Liver (tissue), 9 donors: ENCODE measurements around the gene PALM2AKAP2. TPM values are rescaled to one million over a fixed set of nuclear protein-coding genes. Genes with fewer than 3 reads are reported as not detected.

ENCODE experiments used
- DNase-seq: peaks from one replicate; pipeline ENCODE4 v3.0.0-alpha.2; 2017; ENCODE audit warnings: low spot score
- H3K27ac ChIP-seq, 2 donors: one replicate each; pipeline ENCODE4 v1.7.0; 2013; ENCODE audit warnings: inconsistent platforms in 2 of 2, low read length in 2 of 2, control low read depth in 1 of 2, low read depth in 1 of 2, mild to moderate bottlenecking in 1 of 2
- H3K27me3 ChIP-seq, 4 donors: one replicate each; pipeline versions ENCODE4 v1.6.1 to v1.7.0; 2013; ENCODE audit warnings: low read length in 3 of 4, inconsistent platforms in 1 of 4, mild to moderate bottlenecking in 1 of 4, moderate library complexity in 1 of 4; ENCODE audit not compliant: control insufficient read depth in 4 of 4, insufficient read depth in 4 of 4
- H3K36me3 ChIP-seq, 4 donors: one replicate each; pipeline versions ENCODE4 v1.6.1 to v1.7.0; 2013; ENCODE audit warnings: low read length in 3 of 4, mild to moderate bottlenecking in 3 of 4, low read depth in 1 of 4, moderate library complexity in 1 of 4; ENCODE audit not compliant: control insufficient read depth in 4 of 4, insufficient read depth in 3 of 4
- H3K4me1 ChIP-seq, 4 donors: one replicate each; pipeline versions ENCODE4 v1.6.1 to v1.7.0; 2013; ENCODE audit warnings: low read length in 3 of 4, mild to moderate bottlenecking in 3 of 4, moderate library complexity in 1 of 4; ENCODE audit not compliant: control insufficient read depth in 4 of 4, insufficient read depth in 4 of 4
- H3K4me3 ChIP-seq, 3 donors: one replicate each; pipeline versions ENCODE4 v1.6.1 to v1.7.0; 2013; ENCODE audit warnings: low read length in 3 of 3, control low read depth in 1 of 3, low read depth in 1 of 3, mild to moderate bottlenecking in 1 of 3
- H3K9ac ChIP-seq, 2 donors: one replicate each; pipeline ENCODE4 v1.7.0; 2013; ENCODE audit warnings: low read length in 2 of 2, mild to moderate bottlenecking in 2 of 2, moderate library complexity in 2 of 2, control low read depth in 1 of 2, low read depth in 1 of 2
- H3K9me3 ChIP-seq, 4 donors: one replicate each; pipeline versions ENCODE4 v1.6.1 to v1.7.0; 2013; ENCODE audit warnings: low read length in 3 of 4; ENCODE audit not compliant: control insufficient read depth in 4 of 4
- ATF3 ChIP-seq: IDR thresholded peaks from 2 replicates; pipeline ENCODE4 v1.6.1; 2016; ENCODE audit warnings: antibody characterized with exemption
- CTCF ChIP-seq: fragments of 150-350 bp; IDR thresholded peaks from 2 replicates; pipeline ENCODE4 v1.5.1; 2017; ENCODE audit warnings: improper control_type of control experiment, low read depth, low read length; ENCODE audit not compliant: missing input control
- EGR1 ChIP-seq, 2 donors: IDR thresholded peaks; 2 replicates each; pipeline ENCODE4 v1.6.1; 2016 to 2018; ENCODE audit warnings: antibody characterized with exemption in 2 of 2, low read depth in 2 of 2
- FOXA1 ChIP-seq: IDR thresholded peaks from 2 replicates; pipeline ENCODE4 v1.6.1; 2016; ENCODE audit warnings: antibody characterized with exemption
- GABPA ChIP-seq, 2 donors: IDR thresholded peaks in 1 of 2; conservative IDR thresholded peaks in 1 of 2; 2 replicates each; pipeline ENCODE4 v1.6.1; 2016; ENCODE audit warnings: antibody characterized with exemption in 2 of 2, mild to moderate bottlenecking in 1 of 2, moderate library complexity in 1 of 2
- HNF4A ChIP-seq, 2 donors: conservative IDR thresholded peaks; 2 replicates each; pipeline ENCODE4 v1.6.1; 2016; ENCODE audit warnings: antibody characterized with exemption in 2 of 2, mild to moderate bottlenecking in 2 of 2
- HNF4G ChIP-seq: IDR thresholded peaks from 2 replicates; pipeline ENCODE4 v1.6.1; 2016; ENCODE audit warnings: antibody characterized with exemption
- JUND ChIP-seq, 2 donors: IDR thresholded peaks; 2 replicates each; pipeline ENCODE4 v1.6.1; 2016; ENCODE audit warnings: antibody characterized with exemption in 2 of 2
- MAX ChIP-seq: IDR thresholded peaks from 2 replicates; pipeline ENCODE4 v1.6.1; 2016; ENCODE audit warnings: antibody characterized with exemption
- NR2F2 ChIP-seq: IDR thresholded peaks from 2 replicates; pipeline ENCODE4 v1.6.1; 2016; ENCODE audit warnings: antibody characterized with exemption
- RAD21 ChIP-seq, 2 donors: IDR thresholded peaks; 2 replicates each; pipeline ENCODE4 v1.6.1; 2016; ENCODE audit warnings: antibody characterized with exemption in 2 of 2, mild to moderate bottlenecking in 2 of 2
- RXRA ChIP-seq, 2 donors: IDR thresholded peaks; 2 replicates each; pipeline ENCODE4 v1.6.1; 2017 to 2018; ENCODE audit warnings: antibody characterized with exemption in 2 of 2, mild to moderate bottlenecking in 1 of 2
- SP1 ChIP-seq: IDR thresholded peaks from 2 replicates; pipeline ENCODE4 v1.6.1; 2018; ENCODE audit warnings: antibody characterized with exemption, mild to moderate bottlenecking
- TAF1 ChIP-seq: conservative IDR thresholded peaks from 2 replicates; pipeline ENCODE4 v1.6.1; 2016; ENCODE audit warnings: antibody characterized with exemption, mild to moderate bottlenecking
- YY1 ChIP-seq: IDR thresholded peaks from 2 replicates; pipeline ENCODE4 v1.6.1; 2016; ENCODE audit warnings: antibody characterized with exemption, mild to moderate bottlenecking
- ZBTB33 ChIP-seq: IDR thresholded peaks from 2 replicates; pipeline ENCODE4 v1.6.1; 2016; ENCODE audit warnings: antibody characterized with exemption
- WGBS: extraction: QIAGEN DNeasy Blood & Tissue Kit; methylation state at CpG from one replicate; pipeline ENCODE4 v1.1.7; 2013; 5-methylcytosine and 5-hydroxymethylcytosine counted together
- polyA plus RNA-seq, 2 donors: library from polyadenylated mRNA; stranded (reverse) in 1 of 2; unstranded in 1 of 2; fragments of 200-250 nt in 1 of 2; fragments of >200 nt in 1 of 2; fragmentation: Nextera tagmentation in 1 of 2; extraction: Ambion mirVana in 1 of 2; gene quantifications; one replicate each; pipeline versions ENCODE4 v1.2.1 to v1.2.3, GENCODE V29; 2013 to 2015
- total RNA-seq, 2 donors: library from RNA; depleted of rRNA; stranded (reverse); fragments of >200 nt; gene quantifications; one replicate each; pipeline ENCODE4 v1.2.3, GENCODE V29; 2014
- donor health status: healthy.
- donor health status: healthy.
- donor health status: healthy.
- donor health status: healthy.
- donor health status: healthy.

Gene PALM2AKAP2
- total and polyA plus RNA-seq, 4 donors = 4.6 to 47.9 (median 6.2) TPM

GRCh38 chr9:109789556-109789955, 9.6 kb downstream of the PALM2AKAP2 start:
- WGBS = 31% methylated on average over 5 of the region's 5 CpGs
- peaks cover 21 to 96% (median 72%) of the 10 kb centered on the region in 4 donors for H3K4me1 ChIP-seq
- no peaks in the 10 kb centered on the region for H3K9me3 ChIP-seq
- TF ChIP-seq TAF1 = no peak
- peak in 1 of 2 donors; percentile 47 for TF ChIP-seq RXRA (IDR thresholded peaks at IDR 0.05)
- TF ChIP-seq FOXA1 = no peak
- TF ChIP-seq SP1 = no peak
- TF ChIP-seq JUND (IDR thresholded peaks at IDR 0.05) = no peak
- TF ChIP-seq HNF4A (conservative IDR thresholded peaks at IDR 0.05) = peak; percentile 20 to 37
- TF ChIP-seq ATF3 = no peak
- TF ChIP-seq NR2F2 = no peak
- TF ChIP-seq MAX = no peak
- peak in 1 of 2 donors; percentile 6 for TF ChIP-seq RAD21 (IDR thresholded peaks at IDR 0.05)
- peak; percentile 65 for TF ChIP-seq YY1
- TF ChIP-seq HNF4G = no peak
- no peak for TF ChIP-seq CTCF
- TF ChIP-seq GABPA (IDR thresholded peaks at IDR 0.05 in 1 of 2, conservative IDR thresholded peaks at IDR 0.05 in 1 of 2) = no peak
- TF ChIP-seq ZBTB33 = no peak
- TF ChIP-seq EGR1 (IDR thresholded peaks at IDR 0.05; ENCODE audit: low read depth in 2 of 2) = no peak
- peak overlapping the region in 1 of 3 donors; percentile 15 for H3K4me3 ChIP-seq
- no peaks in the 10 kb centered on the region for H3K27me3 ChIP-seq
- peak overlapping the region; percentile 92 to 93 for H3K27ac ChIP-seq
- no peak for DNase-seq
- no peak overlapping the region for H3K9ac ChIP-seq
- no peaks in the 10 kb centered on the region for H3K36me3 ChIP-seq

GRCh38 chr9:109789971-109790370, 10.0 kb downstream of the PALM2AKAP2 start:
- H3K36me3 ChIP-seq = no peaks in the 10 kb centered on the region
- 57% methylated on average over 3 of the region's 3 CpGs for WGBS
- H3K4me3 ChIP-seq = no peak overlapping the region
- DNase-seq = no peak
- no peaks in the 10 kb centered on the region for H3K9me3 ChIP-seq
- no peak for TF ChIP-seq RAD21 (IDR thresholded peaks at IDR 0.05)
- TF ChIP-seq HNF4A (conservative IDR thresholded peaks at IDR 0.05) = no peak
- TF ChIP-seq NR2F2 = no peak
- TF ChIP-seq ATF3 = no peak
- TF ChIP-seq EGR1 (IDR thresholded peaks at IDR 0.05; ENCODE audit: low read depth in 2 of 2) = no peak
- TF ChIP-seq CTCF = no peak
- TF ChIP-seq GABPA (IDR thresholded peaks at IDR 0.05 in 1 of 2, conservative IDR thresholded peaks at IDR 0.05 in 1 of 2) = no peak
- peaks cover 21 to 95% (median 75%) of the 10 kb centered on the region in 4 donors for H3K4me1 ChIP-seq
- H3K27ac ChIP-seq = peak overlapping the region; percentile 92 to 93
- no peak overlapping the region for H3K9ac ChIP-seq
- H3K27me3 ChIP-seq = no peaks in the 10 kb centered on the region
